Pancreas (tissue), 10 donors: ENCODE data around the gene PPP1R1C. TPM values are rescaled to one million over a fixed set of nuclear protein-coding genes. Genes with fewer than 3 reads are reported as not detected.

Source experiments
- ATAC-seq, 4 donors: fragments of 200-7000 bp; cut with Tn5 transposase; one replicate each; pipeline versions ENCODE4 v1.8.0 to v1.9.1; 2020; ENCODE audit warnings: mild to moderate bottlenecking in 4 of 4, moderate library complexity in 4 of 4
- DNase-seq, 6 donors: peaks; one replicate each; pipeline ENCODE4 v3.0.0-alpha.2; 2020
- FAIRE-seq: peaks from 2 replicates; lab custom pipeline; 2012; peaks lifted over from hg19 to GRCh38; lab: Jason Lieb, UNC
- H3K27ac ChIP-seq, 4 donors: fragments of 200-600 bp; sonication (generic); 1 replicate in 3 of 4; 2 replicates in 1 of 4; pipeline versions ENCODE4 v1.5.0 to v1.8.0; 2020
- H3K27me3 ChIP-seq, 4 donors: fragments of 200-600 bp; one replicate each; pipeline ENCODE4 v1.8.0; 2021
- H3K36me3 ChIP-seq, 3 donors: fragments of 200-600 bp; sonication (generic) in 1 of 3; one replicate each; pipeline versions ENCODE4 v1.5.0 to v1.8.0; 2020 to 2021
- H3K4me1 ChIP-seq, 3 donors: fragments of 200-600 bp; one replicate each; pipeline ENCODE4 v1.8.0; 2021
- H3K4me3 ChIP-seq, 4 donors: fragments of 200-600 bp; sonication (generic) in 2 of 4; one replicate each; pipeline versions ENCODE4 v1.5.0 to v1.8.0; 2020 to 2021
- H3K9me3 ChIP-seq, 4 donors: fragments of 200-600 bp; one replicate each; pipeline ENCODE4 v1.8.0; 2021
- WGBS, 2 donors: extraction: QIAGEN DNeasy Blood & Tissue Kit; methylation state at CpG; one replicate each; pipeline ENCODE4 v1.1.7; 2013; 5-methylcytosine and 5-hydroxymethylcytosine counted together
- intact Hi-C, 3 donors: fragments of 100-400 bp; cut with DNase I; formaldehyde crosslinking; loops; one replicate each; pipeline versions ENCODE4 v1.11.1 to v1.14.2; 2022
- polyA plus RNA-seq, 2 donors: library from polyadenylated mRNA; stranded (reverse); fragments of 200-250 nt; gene quantifications; one replicate each; pipeline ENCODE4 v1.2.3, GENCODE V29; 2013
- total RNA-seq, 6 donors: library from RNA; stranded (reverse); fragmentation: NEBNext Ultra II Directional in 4 of 6; extraction: Animal tissue kit (Norgen Biotek cat#: 25700) in 4 of 6; gene quantifications; one replicate each; pipeline versions ENCODE4 v1.2.1 to v1.2.4, GENCODE V29; 2021 to 2023
- TF ChIP-seq, protein P1 (sequence below), 4 donors: fragments of 200-600 bp; sonication (generic) in 3 of 4; IDR thresholded peaks; one replicate each; pipeline versions ENCODE4 v1.5.0 to v1.8.0; 2021; ENCODE audit warnings: antibody characterized with exemption in 4 of 4
- donor health status: healthy with polysubstance abuse.
- donor health status: DM: no; HTN: no; CAD: no; lungs with moderate emphysema.
- donor health status: DM: no; HTN: no; CAD: no.
- donor health status: control.
- donor health status: control.
- donor health status: Bipolar disorder and iron deficiency.
- donor health status: DM: yes; HTN: yes; CAD: no.
- donor health status: DM: no; HTN: no; CAD: no.
- donor health status: DM: no; HTN: no; CAD: no.
- donor health status: DM: yes; HTN: yes; CAD: no.

Gene PPP1R1C
- total and polyA plus RNA-seq, 8 donors: 0.20 to 2.4 (median 0.73) TPM

GRCh38 chr2:182166406-182166805 is 180.8 kb downstream of the PPP1R1C start:
- FAIRE-seq (no peak), ATAC-seq (no peak), DNase-seq (no peak)
- H3K36me3 ChIP-seq: no peaks in the 10 kb centered on the region
- 66 to 73% methylated on average over 2 of the region's 2 CpGs for WGBS, 2 donors
- TF ChIP-seq, protein P1, sequence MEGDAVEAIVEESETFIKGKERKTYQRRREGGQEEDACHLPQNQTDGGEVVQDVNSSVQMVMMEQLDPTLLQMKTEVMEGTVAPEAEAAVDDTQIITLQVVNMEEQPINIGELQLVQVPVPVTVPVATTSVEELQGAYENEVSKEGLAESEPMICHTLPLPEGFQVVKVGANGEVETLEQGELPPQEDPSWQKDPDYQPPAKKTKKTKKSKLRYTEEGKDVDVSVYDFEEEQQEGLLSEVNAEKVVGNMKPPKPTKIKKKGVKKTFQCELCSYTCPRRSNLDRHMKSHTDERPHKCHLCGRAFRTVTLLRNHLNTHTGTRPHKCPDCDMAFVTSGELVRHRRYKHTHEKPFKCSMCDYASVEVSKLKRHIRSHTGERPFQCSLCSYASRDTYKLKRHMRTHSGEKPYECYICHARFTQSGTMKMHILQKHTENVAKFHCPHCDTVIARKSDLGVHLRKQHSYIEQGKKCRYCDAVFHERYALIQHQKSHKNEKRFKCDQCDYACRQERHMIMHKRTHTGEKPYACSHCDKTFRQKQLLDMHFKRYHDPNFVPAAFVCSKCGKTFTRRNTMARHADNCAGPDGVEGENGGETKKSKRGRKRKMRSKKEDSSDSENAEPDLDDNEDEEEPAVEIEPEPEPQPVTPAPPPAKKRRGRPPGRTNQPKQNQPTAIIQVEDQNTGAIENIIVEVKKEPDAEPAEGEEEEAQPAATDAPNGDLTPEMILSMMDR (IDR thresholded peaks at IDR 0.05): no peak
- no peaks in the 10 kb centered on the region for H3K9me3 ChIP-seq
- no peak overlapping the region for H3K4me3 ChIP-seq
- no peaks in the 10 kb centered on the region for H3K4me1 ChIP-seq
- H3K27ac ChIP-seq: no peak overlapping the region
- intact Hi-C loops: no loop called here
- no peaks in the 10 kb centered on the region for H3K27me3 ChIP-seq

GRCh38 chr2:182166841-182167240 is 181.2 kb downstream of the PPP1R1C start:
- TF ChIP-seq, protein P1 (IDR thresholded peaks at IDR 0.05): no peak
- H3K27ac ChIP-seq: no peak overlapping the region
- H3K36me3 ChIP-seq: no peaks in the 10 kb centered on the region
- no peak for FAIRE-seq
- no peaks in the 10 kb centered on the region for H3K9me3 ChIP-seq
- H3K4me1 ChIP-seq: no peaks in the 10 kb centered on the region
- intact Hi-C loops: no loop called here
- H3K27me3 ChIP-seq: no peaks in the 10 kb centered on the region
- WGBS, 2 donors: 60 to 70% methylated on average over 2 of the region's 2 CpGs
- H3K4me3 ChIP-seq: no peak overlapping the region
- DNase-seq: no peak
- ATAC-seq: no peak

Other genes starting within 250 kb of the PPP1R1C start
- gene ITPRID2, start 94.1 kb upstream of the PPP1R1C start, total RNA-seq: 100 to 1,000 TPM; 304 to 497 (median 336) TPM
- gene ITPRID2, start 94.1 kb upstream of the PPP1R1C start, polyA plus RNA-seq: 10 to 100 TPM; 85.6 to 99.0 TPM